Central memory CD8-positive, alpha-beta T cell (primary cell): ENCODE results near the gene TBC1D16.

Experiments used
- ATAC-seq: fragments of 150-1000 bp; cut with Tn5 transposase; replicated peaks from 2 replicates; pipeline ENCODE4 v1.10.0; 2022; ENCODE audit warnings: mild to moderate bottlenecking, moderate FRiP score, moderate number of reproducible peaks; ENCODE audit not compliant: poor library complexity, severe bottlenecking; ENCODE audit errors: extremely low read depth
- DNase-seq, 2 donors: peaks; one replicate each; pipeline ENCODE4 v3.0.0; 2021; ENCODE audit warnings: low spot score in 2 of 2
- H3K27ac Mint-ChIP-seq: one replicate; pipeline ENCODE4 v1.8.0; 2022; ENCODE audit warnings: low read depth, mild to moderate bottlenecking, moderate library complexity, mixed read lengths
- H3K27me3 Mint-ChIP-seq: one replicate; pipeline ENCODE4 v1.8.0; 2022; ENCODE audit warnings: mixed read lengths
- H3K36me3 Mint-ChIP-seq: one replicate; pipeline ENCODE4 v1.8.0; 2022; ENCODE audit warnings: mild to moderate bottlenecking, moderate library complexity, mixed read lengths; ENCODE audit not compliant: insufficient read depth
- H3K4me1 Mint-ChIP-seq: one replicate; pipeline ENCODE4 v1.8.0; 2022; ENCODE audit warnings: mixed read lengths
- H3K4me3 Mint-ChIP-seq: one replicate; pipeline ENCODE4 v1.8.0; 2022; ENCODE audit warnings: mild to moderate bottlenecking, moderate library complexity, mixed read lengths
- H3K9me3 Mint-ChIP-seq: one replicate; pipeline ENCODE4 v1.8.0; 2022; ENCODE audit warnings: mixed read lengths

The TBC1D16 gene

GRCh38 chr17:80010283-80010858 is 25.3 kb downstream of the TBC1D16 start:
- DNase-seq (no peak), ATAC-seq (no peak)
- Mint-ChIP-seq H3K4me3 (no peak overlapping the region), H3K9me3 (no peaks in the 10 kb centered on the region), H3K27ac (no peak overlapping the region), H3K27me3 (no peaks in the 10 kb centered on the region), H3K36me3 (no peaks in the 10 kb centered on the region), H3K4me1 (peaks cover 15% of the 10 kb centered on the region)

- no peaks in the 10 kb centered on the region for H3K27me3 Mint-ChIP-seq
- H3K9me3 Mint-ChIP-seq, result no peaks in the 10 kb centered on the region
- ATAC-seq (no peak), DNase-seq (no peak)
- H3K27ac Mint-ChIP-seq, result no peak overlapping the region
- H3K4me1 Mint-ChIP-seq, result peaks cover 15% of the 10 kb centered on the region
- no peak overlapping the region for H3K4me3 Mint-ChIP-seq
- no peaks in the 10 kb centered on the region for H3K36me3 Mint-ChIP-seq
Observed at GRCh38 chr17:80009391-80010282, 26.0 kb downstream of the TBC1D16 start.

- ATAC-seq (no peak), DNase-seq (no peak)
- H3K4me1 Mint-ChIP-seq, result peaks cover 15% of the 10 kb centered on the region
- H3K36me3 Mint-ChIP-seq, result no peaks in the 10 kb centered on the region
- no peak overlapping the region for H3K27ac Mint-ChIP-seq
- H3K9me3 Mint-ChIP-seq, result no peaks in the 10 kb centered on the region
- H3K4me3 Mint-ChIP-seq, result no peak overlapping the region
- no peaks in the 10 kb centered on the region for H3K27me3 Mint-ChIP-seq
Observed at GRCh38 chr17:80008848-80009247, 26.8 kb downstream of the TBC1D16 start.

DNA sequence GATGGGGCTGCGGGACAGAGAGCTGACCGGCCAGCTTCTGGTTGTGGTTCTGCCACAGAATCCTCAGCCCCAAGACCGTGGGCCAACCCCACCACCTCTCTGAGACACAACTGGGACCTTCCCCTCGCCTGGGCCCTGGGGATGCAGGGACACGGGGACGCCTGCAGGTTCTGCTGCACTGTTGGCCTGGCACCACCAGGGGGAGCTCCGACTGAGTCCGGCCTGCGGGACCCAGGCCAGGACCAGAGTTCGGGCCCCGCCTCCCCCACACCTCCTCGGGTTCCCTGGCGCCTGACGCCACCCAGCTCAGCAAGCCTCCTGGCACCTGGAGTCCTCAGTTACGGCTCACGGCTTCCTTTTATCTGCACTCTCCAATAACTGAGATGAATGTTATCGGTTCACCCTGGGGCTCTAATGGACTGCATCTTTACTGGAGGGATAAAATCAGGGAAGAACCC is 27.3 kb downstream of the TBC1D16 start:
- H3K27me3 Mint-ChIP-seq, result no peaks in the 10 kb centered on the region
- H3K4me3 Mint-ChIP-seq, result no peak overlapping the region
- ATAC-seq (peak; percentile 56), DNase-seq (peak; percentile 49 to 67)
- H3K9me3 Mint-ChIP-seq, result no peaks in the 10 kb centered on the region
- H3K27ac Mint-ChIP-seq, result no peak overlapping the region
- H3K36me3 Mint-ChIP-seq, result no peaks in the 10 kb centered on the region
- H3K4me1 Mint-ChIP-seq, result peaks cover 15% of the 10 kb centered on the region

GRCh38 chr17:80007939-80008338 is 27.7 kb downstream of the TBC1D16 start:
- DNase-seq (no peak), ATAC-seq (no peak)
- no peak overlapping the region for H3K4me3 Mint-ChIP-seq
- H3K27me3 Mint-ChIP-seq, result no peaks in the 10 kb centered on the region
- H3K36me3 Mint-ChIP-seq, result no peaks in the 10 kb centered on the region
- peaks cover 15% of the 10 kb centered on the region for H3K4me1 Mint-ChIP-seq
- H3K9me3 Mint-ChIP-seq, result no peaks in the 10 kb centered on the region
- no peak overlapping the region for H3K27ac Mint-ChIP-seq

DNA sequence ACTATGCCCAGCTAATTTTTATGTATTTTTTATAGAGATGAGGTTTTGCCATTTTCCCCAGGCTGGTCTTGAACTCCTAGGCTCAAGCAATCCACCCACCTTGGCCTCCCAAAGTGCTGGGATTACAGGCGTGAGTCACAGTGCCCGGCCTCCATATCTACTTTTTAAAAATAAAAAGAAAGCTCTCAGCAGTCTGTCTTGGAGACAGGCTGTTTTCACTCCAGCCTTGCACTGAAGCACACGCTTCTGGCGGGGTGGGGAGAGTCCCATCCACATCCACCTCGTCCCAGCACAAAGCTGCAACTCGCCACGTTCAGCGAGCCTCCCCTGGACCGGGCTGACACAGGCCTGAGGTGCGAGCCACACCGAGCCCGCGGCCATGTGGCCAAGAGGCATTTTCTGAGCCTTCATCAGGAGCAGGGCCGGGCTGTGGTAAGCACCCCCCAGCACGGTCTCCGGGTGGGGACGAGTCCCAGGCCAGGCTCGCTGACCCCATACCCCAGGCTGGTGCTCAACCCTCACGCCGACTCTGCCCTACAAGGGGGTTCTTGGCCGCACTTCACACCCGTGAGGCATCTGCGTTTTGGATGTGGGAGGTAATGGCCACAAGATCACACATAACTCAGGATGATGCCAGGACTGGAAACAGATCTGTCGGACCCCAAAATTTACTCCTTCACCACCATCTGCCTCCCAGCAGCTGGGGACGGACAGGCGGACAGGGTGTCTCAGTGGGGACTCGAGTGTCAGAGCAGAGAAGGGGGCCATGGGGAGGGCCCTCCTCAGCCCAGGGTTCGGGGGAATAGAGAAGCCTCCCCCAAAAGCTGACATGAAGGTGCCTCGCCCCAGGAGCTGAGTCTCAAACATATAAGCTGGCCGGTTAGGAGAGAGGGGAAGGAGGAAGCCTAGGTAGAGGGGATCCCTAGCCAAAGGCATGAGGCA is 28.6 kb downstream of the TBC1D16 start:
- Mint-ChIP-seq H3K36me3 (no peaks in the 10 kb centered on the region), H3K4me1 (peaks cover 15% of the 10 kb centered on the region), H3K9me3 (no peaks in the 10 kb centered on the region), H3K27ac (no peak overlapping the region), H3K27me3 (no peaks in the 10 kb centered on the region), H3K4me3 (no peak overlapping the region)
- DNase-seq, result no peak
- ATAC-seq, result no peak

DNA sequence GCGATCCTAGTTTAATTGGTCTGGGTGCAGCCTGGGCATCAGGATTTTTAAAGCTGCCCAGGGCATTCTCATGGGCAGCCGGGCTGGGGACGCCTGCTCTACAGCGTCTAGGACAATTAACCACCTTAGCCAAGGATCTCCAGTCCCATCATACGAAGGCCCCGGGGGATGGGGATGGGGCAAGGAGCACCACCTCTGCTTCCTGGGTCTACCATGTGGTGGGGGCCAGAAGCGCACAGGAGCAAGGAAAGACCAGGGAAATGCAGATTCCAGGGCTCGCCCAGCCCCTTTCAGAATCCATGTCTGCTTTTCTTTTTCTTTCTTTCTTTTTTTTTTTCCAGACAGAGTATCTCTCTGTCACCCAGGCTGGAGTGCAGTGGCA is 29.3 kb downstream of the TBC1D16 start:
- DNase-seq (no peak), ATAC-seq (no peak)
- peak overlapping the region; percentile 38 for H3K4me3 Mint-ChIP-seq
- peaks cover 15% of the 10 kb centered on the region for H3K4me1 Mint-ChIP-seq
- H3K27ac Mint-ChIP-seq, result no peak overlapping the region
- no peaks in the 10 kb centered on the region for H3K9me3 Mint-ChIP-seq
- no peaks in the 10 kb centered on the region for H3K27me3 Mint-ChIP-seq
- H3K36me3 Mint-ChIP-seq, result no peaks in the 10 kb centered on the region

DNA sequence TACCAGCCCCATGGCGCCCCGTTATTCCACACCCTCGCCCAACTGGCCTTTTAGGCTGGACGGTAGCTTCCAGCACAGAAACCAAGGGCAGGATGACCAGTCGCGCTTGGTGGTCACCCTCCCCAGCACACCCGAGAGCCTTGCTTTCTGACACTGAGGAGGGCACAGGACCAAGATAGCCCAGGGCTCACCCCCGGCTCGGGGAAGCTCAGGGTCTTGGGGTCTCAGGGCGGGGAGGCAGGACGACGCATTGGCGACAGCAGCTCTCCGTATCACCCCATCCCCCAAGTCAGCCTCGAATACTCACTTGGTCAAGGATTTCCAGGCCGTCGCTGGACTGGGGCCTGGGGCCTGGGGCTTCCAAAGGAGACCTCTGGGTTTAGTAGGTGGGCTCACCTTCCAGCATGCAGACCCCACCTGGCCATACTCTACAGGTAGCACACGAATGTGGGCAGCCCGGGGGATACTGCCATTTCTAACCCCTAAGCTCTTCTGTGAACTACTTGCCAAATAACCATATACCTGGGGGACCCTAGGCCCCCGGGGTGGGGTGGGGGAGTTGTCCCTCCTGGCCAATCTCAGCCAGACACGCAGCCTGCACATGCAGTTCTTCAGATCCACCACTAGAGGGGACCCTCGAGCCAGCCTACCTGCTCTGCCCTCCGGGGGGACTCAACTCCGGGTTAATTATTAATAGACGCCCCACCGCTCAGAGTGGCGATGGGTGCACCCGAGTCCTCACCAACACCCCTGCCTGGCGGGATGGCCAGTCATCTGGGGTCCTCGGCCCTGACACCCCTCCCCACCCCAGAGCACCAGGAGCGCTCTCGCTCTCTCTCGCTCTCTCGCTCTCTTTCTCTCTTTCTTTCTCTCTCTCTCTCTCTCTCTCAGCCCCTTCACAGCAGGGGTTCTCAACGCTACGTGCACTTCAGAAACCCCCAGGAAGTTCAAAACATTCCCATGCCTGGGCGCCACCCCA is 30.0 kb downstream of the TBC1D16 start:
- H3K36me3 Mint-ChIP-seq, result no peaks in the 10 kb centered on the region
- ATAC-seq, result no peak
- peaks cover 15% of the 10 kb centered on the region for H3K4me1 Mint-ChIP-seq
- H3K4me3 Mint-ChIP-seq, result peak overlapping the region; percentile 38
- H3K9me3 Mint-ChIP-seq, result no peaks in the 10 kb centered on the region
- H3K27ac Mint-ChIP-seq, result no peak overlapping the region
- DNase-seq, result peak; percentile 46 to 56
- H3K27me3 Mint-ChIP-seq, result no peaks in the 10 kb centered on the region

DNA sequence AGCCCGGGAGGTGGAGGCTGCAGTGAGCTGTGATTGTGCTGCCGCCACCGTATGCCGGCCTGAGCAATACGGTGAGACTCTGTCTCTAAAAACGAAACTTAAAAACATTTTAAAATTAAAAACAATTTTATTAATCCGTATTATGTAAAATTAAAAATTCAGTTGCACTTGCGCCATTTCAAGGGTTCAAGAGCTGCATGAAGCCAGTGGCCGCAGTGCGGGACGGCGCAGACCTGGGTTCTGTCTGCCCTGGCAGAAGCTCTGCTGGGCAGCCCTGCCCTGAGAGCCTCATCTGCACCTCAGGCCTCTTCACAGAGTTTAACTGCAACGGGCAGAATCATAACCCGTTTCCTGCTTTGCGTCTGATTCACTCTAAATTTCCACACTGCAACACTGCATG is 31.7 kb downstream of the TBC1D16 start:
- no peaks in the 10 kb centered on the region for H3K9me3 Mint-ChIP-seq
- no peaks in the 10 kb centered on the region for H3K27me3 Mint-ChIP-seq
- H3K27ac Mint-ChIP-seq, result no peak overlapping the region
- ATAC-seq (no peak), DNase-seq (no peak)
- peaks cover 15% of the 10 kb centered on the region for H3K4me1 Mint-ChIP-seq
- H3K36me3 Mint-ChIP-seq, result no peaks in the 10 kb centered on the region
- H3K4me3 Mint-ChIP-seq, result no peak overlapping the region

DNA sequence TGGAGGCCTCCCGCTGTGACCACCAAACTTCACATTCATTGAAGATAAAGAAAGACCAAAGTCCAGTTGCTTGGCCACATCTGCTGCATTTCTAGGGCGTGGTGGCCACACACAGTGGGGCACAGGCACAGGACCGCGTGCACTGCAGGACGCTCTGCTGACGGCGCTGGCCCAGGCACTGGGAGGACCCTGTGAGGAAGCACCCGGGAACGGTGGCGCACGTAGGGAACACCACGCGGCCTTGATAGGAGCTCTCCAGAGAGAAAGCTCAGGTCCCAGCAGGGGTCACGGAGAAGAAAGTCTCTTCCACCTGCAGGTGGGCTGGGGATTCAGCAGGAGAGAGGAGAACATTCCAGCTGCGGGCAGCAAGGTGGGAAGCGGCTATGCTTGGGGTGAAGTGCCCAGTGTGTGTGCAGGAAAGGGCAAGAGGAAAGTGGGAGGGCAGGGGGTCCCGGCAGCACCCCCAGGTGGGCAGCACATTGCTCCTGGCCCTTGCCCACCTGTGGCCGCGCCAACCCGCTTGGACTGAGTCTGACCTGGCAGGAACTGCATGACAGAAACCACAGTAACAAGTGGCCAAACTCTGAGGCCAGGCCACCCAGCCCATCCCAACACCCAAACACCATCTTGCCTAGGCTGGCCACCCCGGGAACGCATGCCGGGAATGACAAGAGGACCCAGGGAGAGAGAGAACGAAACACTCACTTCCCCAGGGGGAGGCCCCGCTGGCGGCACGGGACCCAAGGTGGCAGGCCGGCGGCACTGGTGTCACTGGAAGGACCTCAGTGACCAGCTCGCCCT is 32.8 kb downstream of the TBC1D16 start:
- DNase-seq, result no peak
- no peak for ATAC-seq
- no peaks in the 10 kb centered on the region for H3K27me3 Mint-ChIP-seq
- no peak overlapping the region for H3K4me3 Mint-ChIP-seq
- no peaks in the 10 kb centered on the region for H3K9me3 Mint-ChIP-seq
- peaks cover 3% of the 10 kb centered on the region for H3K36me3 Mint-ChIP-seq
- peaks cover 13% of the 10 kb centered on the region for H3K4me1 Mint-ChIP-seq
- H3K27ac Mint-ChIP-seq, result no peak overlapping the region

DNA sequence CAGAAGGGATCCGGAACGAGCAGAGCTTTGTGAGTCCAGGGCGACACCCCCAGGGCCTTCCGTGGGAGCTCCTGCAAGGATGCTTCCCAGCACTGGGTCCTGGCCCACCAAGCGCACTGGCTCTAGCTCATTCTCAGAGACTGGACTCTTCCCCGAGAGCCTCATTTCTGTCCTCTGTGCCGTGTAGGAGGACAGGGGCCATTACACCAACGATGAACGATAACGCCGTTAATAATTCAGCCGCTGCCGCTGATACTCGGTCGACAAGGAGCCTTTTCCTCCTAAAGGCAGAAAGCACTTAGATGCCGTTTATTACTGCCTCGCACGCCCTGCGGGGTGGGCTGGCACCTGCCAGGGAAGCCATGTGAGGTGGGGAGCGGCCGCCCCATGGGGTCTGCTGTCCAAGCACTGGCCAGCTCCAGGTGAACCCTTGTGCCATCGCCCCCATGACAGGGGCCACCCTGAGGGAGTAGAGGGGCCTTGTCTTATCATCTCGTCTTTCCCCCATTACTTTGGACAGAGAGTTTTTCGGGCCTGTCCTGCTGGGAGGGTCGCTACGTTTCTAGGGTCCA is 33.5 kb downstream of the TBC1D16 start:
- Mint-ChIP-seq H3K36me3 (peaks cover 4% of the 10 kb centered on the region), H3K27me3 (no peaks in the 10 kb centered on the region), H3K4me1 (peaks cover 21% of the 10 kb centered on the region), H3K9me3 (no peaks in the 10 kb centered on the region), H3K4me3 (no peak overlapping the region), H3K27ac (no peak overlapping the region)
- ATAC-seq (no peak), DNase-seq (no peak)
